IMR-90 (cell line): Measurements from ENCODE around the gene IWS1. TPM values are rescaled to one million over a fixed set of nuclear protein-coding genes. Genes with fewer than 3 reads are reported as not detected.

Experiments used
- ATAC-seq: fragments of 200-7000 bp; cut with Tn5 transposase; 2 replicates; pipeline ENCODE4 v1.9.1; 2020; ENCODE audit warnings: low read depth, mild to moderate bottlenecking, moderate library complexity
- BruUV-seq: library from RNA; stranded (reverse); fragments of 400-500 nt; replicated peaks from 2 replicates; lab custom pipeline; 2021; lab: Mats Ljungman, UMichigan
- CTCF ChIA-PET: fragments of 300-600 bp; formaldehyde crosslinking; extraction: SDS; loops from one replicate; lab custom pipeline; 2021; ENCODE audit warnings: antibody characterized with exemption; lab: Yijun Ruan, JAX
- POLR2A ChIA-PET: fragments of 300-600 bp; sonication (Branson Sonifier 250); formaldehyde crosslinking; loops from one replicate; lab custom pipeline; 2022; ENCODE audit warnings: antibody characterized with exemption; ENCODE audit not compliant: unreplicated experiment; lab: Charles Lee
- DNase-seq: peaks from one replicate; pipeline ENCODE4 v3.0.0; 2013
- H2AFZ ChIP-seq: replicated peaks from 2 replicates; pipeline ENCODE3; 2013; ENCODE audit warnings: low read length, mild to moderate bottlenecking; ENCODE audit not compliant: poor library complexity
- H2AK5ac ChIP-seq: 2 replicates; pipeline ENCODE4 v1.6.1; 2013; ENCODE audit warnings: low read depth, low read length, inconsistent platforms
- H2AK9ac ChIP-seq: replicated peaks from 2 replicates; pipeline ENCODE3; 2013; ENCODE audit warnings: mild to moderate bottlenecking, low read depth, low read length, moderate library complexity; ENCODE audit not compliant: poor library complexity
- H2BK120ac ChIP-seq: 2 replicates; pipeline ENCODE4 v1.6.1; 2013; ENCODE audit warnings: low read depth, low read length, inconsistent platforms
- H2BK15ac ChIP-seq: 3 replicates; pipeline ENCODE4 v1.6.1; 2013; ENCODE audit warnings: low read depth, low read length, inconsistent platforms
- H2BK20ac ChIP-seq: 2 replicates; pipeline ENCODE4 v1.6.1; 2013; ENCODE audit warnings: low read depth, mild to moderate bottlenecking, inconsistent platforms, low read length, moderate library complexity
- H2BK5ac ChIP-seq: 2 replicates; pipeline ENCODE4 v1.6.1; 2013; ENCODE audit warnings: mild to moderate bottlenecking, low read depth, low read length, inconsistent platforms; ENCODE audit not compliant: poor library complexity, severe bottlenecking
- H3K14ac ChIP-seq: replicated peaks from 2 replicates; pipeline ENCODE4 v1.6.1; 2013; ENCODE audit warnings: low read depth, low read length, inconsistent platforms
- H3K18ac ChIP-seq: 2 replicates; pipeline ENCODE4 v1.6.1; 2013; ENCODE audit warnings: low read depth, low read length, control low read depth
- H3K23ac ChIP-seq: 2 replicates; pipeline ENCODE4 v1.6.1; 2013; ENCODE audit warnings: low read depth, low read length, inconsistent platforms
- H3K27ac ChIP-seq: 2 replicates; pipeline ENCODE4 v1.5.1; 2013; ENCODE audit warnings: mild to moderate bottlenecking, control low read depth, low read length; ENCODE audit not compliant: insufficient read depth
- H3K27me3 ChIP-seq: 2 replicates; pipeline ENCODE4 v1.6.1; 2013; ENCODE audit warnings: low read length; ENCODE audit not compliant: control insufficient read depth, insufficient read depth
- H3K36me3 ChIP-seq: 2 replicates; pipeline ENCODE4 v1.6.1; 2013; ENCODE audit warnings: low read length, mixed read lengths; ENCODE audit not compliant: control insufficient read depth, insufficient read depth
- H3K4ac ChIP-seq: 2 replicates; pipeline ENCODE4 v1.6.1; 2013; ENCODE audit warnings: low read depth, low read length, inconsistent platforms
- H3K4me1 ChIP-seq: 2 replicates; pipeline ENCODE4 v1.6.1; 2013; ENCODE audit warnings: low read length, mixed read lengths; ENCODE audit not compliant: control insufficient read depth, insufficient read depth
- H3K4me2 ChIP-seq: 2 replicates; pipeline ENCODE4 v1.6.1; 2013; ENCODE audit warnings: low read depth, mild to moderate bottlenecking, control low read depth, low read length, moderate library complexity
- H3K4me3 ChIP-seq: 2 replicates; pipeline ENCODE4 v1.5.1; 2013; ENCODE audit warnings: low read depth, mild to moderate bottlenecking, control low read depth, low read length, moderate library complexity; ENCODE audit not compliant: insufficient read depth
- H3K56ac ChIP-seq: 2 replicates; pipeline ENCODE4 v1.6.1; 2013; ENCODE audit warnings: low read length, inconsistent platforms; ENCODE audit not compliant: insufficient read depth; ENCODE audit errors: extremely low read depth
- H3K79me1 ChIP-seq, 2 experiments: 2 replicates each; pipeline ENCODE4 v1.6.1; 2013; ENCODE audit warnings: low read length in 2 of 2, inconsistent platforms in 1 of 2, low read depth in 1 of 2
- H3K9ac ChIP-seq: 2 replicates; pipeline ENCODE4 v1.6.1; 2013; ENCODE audit warnings: low read depth, low read length, control low read depth
- H3K9me1 ChIP-seq: 2 replicates; pipeline ENCODE4 v1.6.1; 2013; ENCODE audit warnings: low read length, inconsistent platforms; ENCODE audit not compliant: insufficient read depth
- H3K9me3 ChIP-seq: 2 replicates; pipeline ENCODE4 v1.6.1; 2013; ENCODE audit warnings: low read length; ENCODE audit not compliant: control insufficient read depth, insufficient read depth
- H4K20me1 ChIP-seq: 2 replicates; pipeline ENCODE4 v1.6.1; 2013; ENCODE audit warnings: low read length, inconsistent platforms; ENCODE audit not compliant: insufficient read depth
- H4K5ac ChIP-seq: 2 replicates; pipeline ENCODE4 v1.6.1; 2013; ENCODE audit warnings: mild to moderate bottlenecking, low read depth, low read length, control low read depth
- H4K8ac ChIP-seq, 2 experiments: 2 replicates each; pipeline ENCODE4 v1.6.1; 2013; ENCODE audit warnings: low read depth in 2 of 2, low read length in 2 of 2, control low read depth in 1 of 2, inconsistent platforms in 1 of 2
- H4K91ac ChIP-seq: 2 replicates; pipeline ENCODE4 v1.6.1; 2013; ENCODE audit warnings: low read depth, low read length, inconsistent platforms; ENCODE audit not compliant: insufficient read depth
- CEBPB ChIP-seq: IDR thresholded peaks from 2 replicates; pipeline ENCODE4 v1.6.1; 2012; ENCODE audit warnings: low read depth, low read length, improper control_type of control experiment
- CTCF ChIP-seq: conservative IDR thresholded peaks from 2 replicates; pipeline ENCODE4 v1.5.1; 2012; ENCODE audit warnings: mild to moderate bottlenecking, low read depth, low read length, improper control_type of control experiment
- FOS ChIP-seq: fragments of 150-350 bp; IDR thresholded peaks from 2 replicates; pipeline ENCODE4 v1.6.1; 2016; ENCODE audit warnings: low read depth, low read length
- MAFK ChIP-seq: IDR thresholded peaks from 2 replicates; pipeline ENCODE4 v1.6.1; 2012; ENCODE audit warnings: low read depth, low read length, improper control_type of control experiment
- RCOR1 ChIP-seq: IDR thresholded peaks from 2 replicates; pipeline ENCODE4 v1.6.1; 2012; ENCODE audit warnings: mild to moderate bottlenecking, low read length, improper control_type of control experiment; ENCODE audit not compliant: insufficient replicate concordance
- USF2 ChIP-seq: fragments of 150-350 bp; IDR thresholded peaks from 2 replicates; pipeline ENCODE4 v1.6.1; 2017; ENCODE audit warnings: mild to moderate bottlenecking, antibody characterized with exemption, low read length, low read depth
- WGBS, 2 experiments: methylation state at CpG; one replicate each; pipeline versions ENCODE4 v1.1.5 to v1.1.7; 2013; ENCODE audit warnings: missing lambda C conversion rate in 2 of 2; ENCODE audit not compliant: insufficient read length in 1 of 2; ENCODE audit errors: extremely low coverage in 2 of 2; 5-methylcytosine and 5-hydroxymethylcytosine counted together
- dilution Hi-C: fragments of 300-500 bp; cut with HindIII; formaldehyde crosslinking; loops from one replicate; pipeline ENCODE4 v1.14.3; 2018; ENCODE audit warnings: low sequenced_read_pairs; ENCODE audit not compliant: unreplicated experiment
- in situ Hi-C: fragments of 300-500 bp; cut with MboI; formaldehyde crosslinking; loops from 3 replicates; pipeline ENCODE4 v1.14.3; 2019; ENCODE audit warnings: low sequenced_read_pairs, inconsistent platforms, mixed read lengths
- intact Hi-C: fragments of 100-400 bp; cut with micrococcal nuclease; formaldehyde crosslinking; loops from 2 replicates; pipeline ENCODE4 v1.10.0; 2022
- polyA plus RNA-seq, 3 experiments: library from polyadenylated mRNA; depleted of rRNA; stranded (reverse); fragments of >200 nt; gene quantifications; 2 replicates each; pipeline ENCODE4 v1.2.3, GENCODE V29; 2012; ENCODE audit warnings: low replicate concordance in 1 of 3
- total RNA-seq: library from RNA; depleted of rRNA; stranded (reverse); fragments of >200 nt; gene quantifications from 2 replicates; pipeline ENCODE4 v1.2.3, GENCODE V29; 2012

The IWS1 gene
- total and polyA plus RNA-seq, 2 of the 4 experiments (the other 2 are of a cell fraction) = 31.5 to 52.5 TPM

- H2BK15ac ChIP-seq = no peak overlapping the region
- H2AK9ac ChIP-seq = no peak overlapping the region
- H3K14ac ChIP-seq = no peak overlapping the region
- no peak overlapping the region for H3K27ac ChIP-seq
- H3K79me1 ChIP-seq = peaks cover 19 to 67% of the 10 kb centered on the region in 2 experiments
- H3K9ac ChIP-seq = no peak overlapping the region
- H3K4ac ChIP-seq = no peak overlapping the region
- intact Hi-C loops (no loop called here), dilution Hi-C loops (no loop called here), in situ Hi-C loops (no loop called here)
- H2BK120ac ChIP-seq = no peak overlapping the region
- no peak for ATAC-seq
- H3K23ac ChIP-seq = no peak overlapping the region
- H4K20me1 ChIP-seq = peaks cover 63% of the 10 kb centered on the region
- H2BK5ac ChIP-seq = no peak overlapping the region
- DNase-seq = no peak
- BruUV-seq = no TSS peak
- no CpG with 5 or more reads among the region's 2 CpGs for WGBS, 2 experiments
- peaks cover 18% of the 10 kb centered on the region for H3K9me1 ChIP-seq
- H3K27me3 ChIP-seq = no peaks in the 10 kb centered on the region
- no peak overlapping the region for H2AK5ac ChIP-seq
- H3K4me3 ChIP-seq = no peak overlapping the region
- H3K18ac ChIP-seq = no peak overlapping the region
- no peak overlapping the region for H3K56ac ChIP-seq
- H4K5ac ChIP-seq = no peak overlapping the region
- peaks cover 10% of the 10 kb centered on the region for H3K4me1 ChIP-seq
- H2AFZ ChIP-seq = no peak overlapping the region
- ChIA-PET POLR2A (no interaction called here), CTCF (no interaction called here)
- H3K9me3 ChIP-seq = no peaks in the 10 kb centered on the region
- H3K36me3 ChIP-seq = peaks cover 12% of the 10 kb centered on the region
- H2BK20ac ChIP-seq = no peak overlapping the region
- no peak overlapping the region for H3K4me2 ChIP-seq
- no peak for TF ChIP-seq FOS
- TF ChIP-seq USF2 = no peak
- TF ChIP-seq CTCF = no peak
- TF ChIP-seq RCOR1 = no peak
- TF ChIP-seq CEBPB = peak; percentile 72
- TF ChIP-seq MAFK = no peak
- no peak overlapping the region for H4K91ac ChIP-seq
- no peak overlapping the region for H4K8ac ChIP-seq
Observed at GRCh38 chr2:127510073-127510472, 16.2 kb downstream of the IWS1 start.
